Transverse colon (tissue), 4 donors: Measurements from ENCODE around the gene ROCK2. TPM values are rescaled to one million over a fixed set of nuclear protein-coding genes. Genes with fewer than 3 reads are reported as not detected.
A peak's percentile ranks its signal among the peaks of the same experiment; 100 is the strongest.

Experiments
- DNase-seq: peaks from one replicate; pipeline ENCODE4 v3.0.0-alpha.2; 2019
- H3K27ac ChIP-seq, 4 donors: fragments of 200-600 bp; sonication (generic); 2 replicates each; pipeline ENCODE4 v1.5.1; 2016 to 2018; ENCODE audit warnings: inconsistent platforms in 4 of 4
- H3K27me3 ChIP-seq: fragments of 200-600 bp; sonication (generic); 2 replicates; pipeline ENCODE4 v1.5.1; 2017; ENCODE audit warnings: inconsistent platforms
- H3K36me3 ChIP-seq, 4 donors: fragments of 200-600 bp; sonication (generic); 2 replicates each; pipeline ENCODE4 v1.5.1; 2017 to 2019; ENCODE audit warnings: inconsistent platforms in 4 of 4
- H3K4me1 ChIP-seq, 4 donors: fragments of 200-600 bp; sonication (generic); 2 replicates each; pipeline ENCODE4 v1.5.1; 2017 to 2020; ENCODE audit warnings: inconsistent platforms in 4 of 4
- H3K4me3 ChIP-seq, 4 donors: fragments of 200-600 bp; sonication (generic); 1 replicate in 1 of 4; 2 replicates in 3 of 4; pipeline versions ENCODE4 v1.5.1 to v1.6.1; 2017 to 2019; ENCODE audit warnings: inconsistent platforms in 4 of 4
- H3K9me3 ChIP-seq, 2 donors: fragments of 200-600 bp; sonication (generic); 2 replicates each; pipeline ENCODE4 v1.5.1; 2017 to 2019; ENCODE audit warnings: inconsistent platforms in 2 of 2
- EP300 ChIP-seq: sonication (generic); formaldehyde crosslinking; IDR thresholded peaks from one replicate; pipeline ENCODE4 v1.6.1; 2017; ENCODE audit warnings: antibody characterized with exemption, low read depth
- POLR2A ChIP-seq: fragments of 450-650 bp; IDR thresholded peaks from one replicate; pipeline ENCODE4 v1.6.1; 2016; ENCODE audit warnings: antibody characterized with exemption, mild to moderate bottlenecking, moderate library complexity
- POLR2AphosphoS5 ChIP-seq, 3 donors: sonication (generic); formaldehyde crosslinking; IDR thresholded peaks; one replicate each; pipeline ENCODE4 v1.6.1; 2016; ENCODE audit warnings: antibody characterized with exemption in 3 of 3
- WGBS, 2 donors: methylation state at CpG; one replicate each; pipeline ENCODE4 v1.1.5; 2018; ENCODE audit warnings: low coverage in 1 of 2; 5-methylcytosine and 5-hydroxymethylcytosine counted together
- in situ Hi-C, 4 donors: fragments of 200-750 bp; cut with MboI; loops; one replicate each; pipeline versions ENCODE4 v1.15.0 to v1.15.1; 2017; ENCODE audit warnings: low sequenced_read_pairs in 3 of 4, low pct_ligation_motif_present in 1 of 4, low pct_unique_long_range_greater_than_20kb in 1 of 4
- intact Hi-C: fragments of 100-400 bp; cut with DNase I; formaldehyde crosslinking; loops from one replicate; pipeline ENCODE4 v1.15.1; 2023; ENCODE audit warnings: low total_unique reads
- total RNA-seq, 4 donors: library from RNA; depleted of rRNA; stranded (reverse); fragments of >200 nt; gene quantifications; one replicate each; pipeline ENCODE4 v1.1.0, GENCODE V29; 2016
- TF ChIP-seq, protein P1 (sequence below), 5 experiments: fragments of 200-600 bp in 3 of 5; fragments of 450-650 bp in 2 of 5; sonication (generic) in 3 of 5; IDR thresholded peaks; 1 replicate in 2 of 5; 2 replicates in 3 of 5; pipeline ENCODE4 v1.5.1; 2016 to 2017; ENCODE audit warnings: antibody characterized with exemption in 5 of 5, inconsistent platforms in 3 of 5, mild to moderate bottlenecking in 2 of 5, moderate library complexity in 1 of 5

The ROCK2 gene
- total RNA-seq, 4 donors from 2014 or later, result 53.9 to 93.0 (median 74.7) TPM

DNA sequence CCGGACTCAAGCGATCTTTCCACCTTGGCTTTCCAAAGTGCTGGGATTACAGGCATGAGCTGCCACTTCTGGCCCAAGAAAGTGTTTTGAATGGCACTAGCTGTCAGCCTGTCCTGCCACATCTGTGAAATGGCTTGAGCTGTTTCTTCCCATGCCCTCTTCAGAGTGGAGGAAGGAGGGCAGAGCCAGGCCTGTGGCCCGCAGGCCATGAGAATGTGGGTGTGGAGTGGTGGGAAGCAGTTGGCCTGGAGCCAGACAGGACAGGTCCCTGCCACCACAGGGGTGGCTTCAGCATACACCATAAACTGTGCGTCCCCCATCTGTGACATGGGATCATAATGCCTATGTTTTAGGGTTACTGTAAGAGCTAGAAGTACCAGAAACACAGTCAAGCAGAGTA is 182.7 kb downstream of the ROCK2 start:
- in situ Hi-C loops (no loop called here), intact Hi-C loops (no loop called here)
- Histone ChIP-seq H3K27me3 (no peaks in the 10 kb centered on the region), H3K4me3 (no peak overlapping the region), H3K9me3 (no peaks in the 10 kb centered on the region), H3K27ac (no peak overlapping the region), H3K36me3 (no peaks in the 10 kb centered on the region), H3K4me1 (no peaks in the 10 kb centered on the region)
- WGBS, 2 donors, result 98% methylated on average over 4 of the region's 4 CpGs; no CpG with 5 or more reads in 1 of the 2 donors
- DNase-seq, result no peak
- TF ChIP-seq EP300, result no peak

DNA sequence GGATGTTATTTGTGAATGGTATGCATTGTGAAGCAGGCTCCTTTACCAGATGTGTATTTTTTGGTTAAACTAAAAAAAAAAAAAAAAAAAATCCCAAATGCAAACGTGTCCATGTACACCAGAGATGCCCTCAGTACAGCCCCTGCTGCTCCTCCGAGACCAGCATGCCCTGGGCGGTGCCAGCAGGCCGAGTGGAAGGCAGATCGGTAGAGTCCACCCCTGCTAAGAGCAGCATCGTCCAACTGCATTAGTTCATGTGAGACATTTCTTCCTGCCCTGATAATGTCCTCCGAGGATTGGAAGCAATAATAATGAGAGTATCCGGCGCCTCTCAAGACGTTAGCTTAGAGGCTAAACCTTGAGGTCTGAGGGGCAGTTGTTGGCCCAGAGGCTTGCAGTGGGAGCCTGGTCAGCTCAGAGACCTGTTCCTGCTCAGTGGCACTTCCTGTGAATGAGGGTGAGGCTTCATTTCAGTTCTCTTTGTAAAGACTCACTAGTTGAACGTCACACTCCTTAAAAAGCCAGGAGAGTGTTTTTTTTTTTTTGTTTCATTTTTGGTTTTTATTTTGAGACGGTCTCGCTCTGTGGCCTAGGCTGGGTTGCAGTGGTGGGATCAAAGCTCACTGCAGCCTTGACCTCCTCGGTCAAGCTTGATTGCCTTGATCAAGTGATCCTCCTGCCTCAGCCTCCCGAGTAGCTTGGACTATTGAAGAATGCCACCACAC is 183.5 kb downstream of the ROCK2 start:
- DNase-seq, result peak; percentile 30

DNA sequence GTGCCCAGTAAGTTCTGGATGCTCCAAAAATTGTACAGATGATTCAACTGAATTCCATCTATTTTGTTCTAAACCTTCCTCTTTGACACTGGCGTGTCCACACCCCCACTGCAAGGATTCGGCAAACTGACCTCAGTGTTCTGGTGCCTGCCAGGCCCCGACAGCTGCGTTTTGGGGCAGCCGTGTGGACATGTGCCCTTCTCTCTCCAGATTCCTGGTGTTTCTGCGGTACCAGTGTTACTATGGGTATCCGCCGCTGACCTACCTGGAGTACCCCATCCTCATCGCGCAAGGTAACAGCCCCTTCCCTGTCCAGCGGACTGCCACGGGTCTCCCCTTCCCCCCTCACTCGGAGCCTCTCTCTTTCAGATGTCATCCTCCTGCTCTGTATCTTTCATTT is 184.2 kb downstream of the ROCK2 start:
- TF ChIP-seq, protein P1, sequence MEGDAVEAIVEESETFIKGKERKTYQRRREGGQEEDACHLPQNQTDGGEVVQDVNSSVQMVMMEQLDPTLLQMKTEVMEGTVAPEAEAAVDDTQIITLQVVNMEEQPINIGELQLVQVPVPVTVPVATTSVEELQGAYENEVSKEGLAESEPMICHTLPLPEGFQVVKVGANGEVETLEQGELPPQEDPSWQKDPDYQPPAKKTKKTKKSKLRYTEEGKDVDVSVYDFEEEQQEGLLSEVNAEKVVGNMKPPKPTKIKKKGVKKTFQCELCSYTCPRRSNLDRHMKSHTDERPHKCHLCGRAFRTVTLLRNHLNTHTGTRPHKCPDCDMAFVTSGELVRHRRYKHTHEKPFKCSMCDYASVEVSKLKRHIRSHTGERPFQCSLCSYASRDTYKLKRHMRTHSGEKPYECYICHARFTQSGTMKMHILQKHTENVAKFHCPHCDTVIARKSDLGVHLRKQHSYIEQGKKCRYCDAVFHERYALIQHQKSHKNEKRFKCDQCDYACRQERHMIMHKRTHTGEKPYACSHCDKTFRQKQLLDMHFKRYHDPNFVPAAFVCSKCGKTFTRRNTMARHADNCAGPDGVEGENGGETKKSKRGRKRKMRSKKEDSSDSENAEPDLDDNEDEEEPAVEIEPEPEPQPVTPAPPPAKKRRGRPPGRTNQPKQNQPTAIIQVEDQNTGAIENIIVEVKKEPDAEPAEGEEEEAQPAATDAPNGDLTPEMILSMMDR (IDR thresholded peaks at IDR 0.05), result no peak
- TF ChIP-seq EP300 (no peak), POLR2A (no peak), POLR2AphosphoS5 (IDR thresholded peaks at IDR 0.05) (no peak)
- H3K36me3 ChIP-seq, result no peaks in the 10 kb centered on the region
- peaks cover 0 to 14% (median 9%) of the 10 kb centered on the region in 4 donors for H3K4me1 ChIP-seq
- no peak overlapping the region for H3K4me3 ChIP-seq
- no peaks in the 10 kb centered on the region for H3K27me3 ChIP-seq
- H3K9me3 ChIP-seq, result no peaks in the 10 kb centered on the region
- no peak overlapping the region for H3K27ac ChIP-seq
- WGBS, 2 donors, result 92% methylated on average over 13 of the region's 13 CpGs; no CpG with 5 or more reads in 1 of the 2 donors
- in situ Hi-C loops (no loop called here), intact Hi-C loops (no loop called here)
- DNase-seq, result no peak

More for the DNA sequence above, 183.5 kb downstream of the ROCK2 start:
- H3K36me3 ChIP-seq, result no peaks in the 10 kb centered on the region
- no peak for TF ChIP-seq POLR2A
- no peak for TF ChIP-seq EP300
- TF ChIP-seq POLR2AphosphoS5 (IDR thresholded peaks at IDR 0.05), result no peak
- TF ChIP-seq, protein P1 (IDR thresholded peaks at IDR 0.05), result no peak
- in situ Hi-C loops (no loop called here), intact Hi-C loops (no loop called here)
- peaks cover 0 to 8% (median 7%) of the 10 kb centered on the region in 4 donors for H3K4me1 ChIP-seq
- peak overlapping the region in 1 of 4 donors; percentile 17 for H3K27ac ChIP-seq
- no peak overlapping the region for H3K4me3 ChIP-seq
- H3K9me3 ChIP-seq, result no peaks in the 10 kb centered on the region
- H3K27me3 ChIP-seq, result no peaks in the 10 kb centered on the region
- 66 to 75% methylated on average over 3 to 15 of the region's 15 CpGs for WGBS, 2 donors

DNA sequence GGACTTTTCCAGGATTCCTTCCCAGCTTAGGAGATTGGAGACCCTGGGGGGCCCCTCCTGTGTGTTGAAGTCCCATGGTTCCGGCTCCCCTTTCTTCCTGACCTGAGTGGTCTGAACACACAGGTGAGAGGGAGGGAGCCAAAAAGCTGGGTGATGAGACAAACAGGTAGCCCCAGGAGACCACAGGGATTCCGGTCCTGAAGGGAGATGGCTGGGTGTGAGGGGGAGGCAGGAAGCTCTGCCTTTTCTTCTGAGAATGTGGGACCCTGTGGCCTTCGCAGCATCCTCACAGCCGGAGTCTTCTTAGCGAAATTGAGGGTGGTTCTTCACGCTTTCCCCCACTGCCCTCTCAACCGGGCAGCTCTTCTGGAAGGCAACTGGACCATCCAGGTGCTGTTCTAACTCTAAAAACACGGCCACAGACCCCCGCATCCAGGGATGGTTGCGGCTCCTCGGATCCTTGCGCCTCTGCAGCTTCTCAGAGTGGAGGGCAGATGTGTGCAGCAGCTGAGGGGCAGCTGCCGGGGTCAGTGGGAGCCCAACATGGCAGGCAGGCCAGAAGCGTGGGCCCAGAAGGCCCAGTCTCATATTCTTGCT is 184.8 kb downstream of the ROCK2 start:
- TF ChIP-seq POLR2AphosphoS5 (IDR thresholded peaks at IDR 0.05), result no peak
- no peak for TF ChIP-seq POLR2A
- TF ChIP-seq, protein P1 (IDR thresholded peaks at IDR 0.05), result no peak
- no peak for TF ChIP-seq EP300
- WGBS, 2 donors, result 96 to 100% methylated on average over 1 to 13 of the region's 14 CpGs
- Histone ChIP-seq H3K27ac (no peak overlapping the region), H3K36me3 (no peaks in the 10 kb centered on the region), H3K4me1 (peaks cover 0 to 14% (median 10%) of the 10 kb centered on the region in 4 donors), H3K4me3 (no peak overlapping the region), H3K27me3 (no peaks in the 10 kb centered on the region), H3K9me3 (no peaks in the 10 kb centered on the region)
- in situ Hi-C loops (no loop called here), intact Hi-C loops (no loop called here)
- no peak for DNase-seq
